GM12878 (cell line): ENCODE measurements around the gene TMEM150B. TPM values are rescaled to one million over a fixed set of nuclear protein-coding genes. Genes with fewer than 3 reads are reported as not detected.
A peak's percentile ranks its signal among the peaks of the same experiment; 100 is the strongest.

Source experiments
- ATAC-seq: fragments of 200-7000 bp; cut with Tn5 transposase; 3 replicates; pipeline ENCODE4 v1.9.1; 2020; ENCODE audit warnings: mild to moderate bottlenecking, moderate library complexity
- BruUV-seq: library from RNA; stranded (reverse); fragments of 400-500 nt; replicated peaks from 2 replicates; lab custom pipeline; 2021; lab: Mats Ljungman, UMichigan
- CTCF ChIA-PET: fragments of 300-600 bp; sonication (Branson Sonifier 250); formaldehyde crosslinking; extraction: SDS; loops from one replicate; lab custom pipeline; 2021; ENCODE audit warnings: inconsistent platforms; lab: Yijun Ruan, JAX
- POLR2A ChIA-PET: fragments of 350-600 bp; formaldehyde crosslinking; extraction: SDS; loops from one replicate; lab custom pipeline; 2021; ENCODE audit warnings: inconsistent platforms; lab: Charles Lee
- RAD21 ChIA-PET: fragments of 300-600 bp; sonication (Branson Sonifier 250); formaldehyde crosslinking; loops from one replicate; lab custom pipeline; 2023; ENCODE audit warnings: antibody characterized with exemption; ENCODE audit not compliant: unreplicated experiment; lab: Charles Lee
- SMC1A ChIA-PET: fragments of 300-600 bp; sonication (Branson Sonifier 250); formaldehyde crosslinking; loops from one replicate; lab custom pipeline; 2023; ENCODE audit not compliant: unreplicated experiment, uncharacterized antibody; lab: Charles Lee
- DNase-seq: peaks from one replicate; pipeline ENCODE4 v3.0.0-alpha.2; 2011; ENCODE audit warnings: low read depth, low spot score
- FAIRE-seq: peaks from 3 replicates; lab custom pipeline; 2011; peaks lifted over from hg19 to GRCh38; lab: Jason Lieb, UNC
- H2AFZ ChIP-seq: 2 replicates; pipeline ENCODE4 v1.6.0; 2011; ENCODE audit warnings: low read depth, low read length, control low read depth; ENCODE audit not compliant: control insufficient read depth
- H3K27ac ChIP-seq: 2 replicates; pipeline ENCODE4 v1.5.1; 2011; ENCODE audit warnings: control low read depth; ENCODE audit not compliant: control insufficient read depth, insufficient read depth
- H3K27me3 ChIP-seq, 2 experiments: replicated peaks in 1 of 2; 2 replicates each; pipeline versions ENCODE4 v1.6.0 to v1.6.1; 2011; ENCODE audit warnings: low read length in 1 of 2; ENCODE audit not compliant: control insufficient read depth in 2 of 2, insufficient read depth in 2 of 2
- H3K36me3 ChIP-seq, 2 experiments: 2 replicates each; pipeline ENCODE4 v1.5.1; 2011; ENCODE audit warnings: low read length in 1 of 2; ENCODE audit not compliant: control insufficient read depth in 2 of 2, insufficient read depth in 2 of 2
- H3K4me1 ChIP-seq: 2 replicates; pipeline ENCODE4 v1.6.1; 2011; ENCODE audit warnings: mild to moderate bottlenecking, low read length, moderate library complexity, mixed read lengths; ENCODE audit not compliant: control insufficient read depth, insufficient read depth
- H3K4me2 ChIP-seq: 2 replicates; pipeline ENCODE4 v1.6.0; 2011; ENCODE audit warnings: control low read depth; ENCODE audit not compliant: control insufficient read depth, insufficient read depth
- H3K4me3 ChIP-seq: fragments of 200-600 bp; sonication (generic); 2 replicates; pipeline ENCODE4 v1.5.1; 2016
- H3K79me2 ChIP-seq: 2 replicates; pipeline ENCODE4 v1.6.0; 2011; ENCODE audit warnings: low read length; ENCODE audit not compliant: control insufficient read depth, insufficient read depth
- H3K9ac ChIP-seq: 2 replicates; pipeline ENCODE4 v1.8.0; 2011; ENCODE audit warnings: low read length, control low read depth, mixed read lengths; ENCODE audit not compliant: control insufficient read depth, insufficient read depth
- H3K9me3 ChIP-seq: replicated peaks from 3 replicates; pipeline ENCODE4 v1.5.1; 2011; ENCODE audit warnings: mild to moderate bottlenecking, low read length; ENCODE audit not compliant: control insufficient read depth, insufficient read depth
- H4K20me1 ChIP-seq: 2 replicates; pipeline ENCODE4 v1.6.0; 2011; ENCODE audit not compliant: control insufficient read depth, insufficient read depth
- CHD1 ChIP-seq: IDR thresholded peaks from 2 replicates; pipeline ENCODE4 v1.6.1; 2012; ENCODE audit warnings: low read depth, low read length, improper control_type of control experiment
- CTCF ChIP-seq, 3 experiments: IDR thresholded peaks in 2 of 3; conservative IDR thresholded peaks in 1 of 3; 2 replicates each; pipeline ENCODE4 v1.5.1; 2011; ENCODE audit warnings: low read depth in 3 of 3, low read length in 3 of 3, mild to moderate bottlenecking in 3 of 3, control low read depth in 2 of 3, moderate library complexity in 2 of 3, inconsistent platforms in 1 of 3, mixed read lengths in 1 of 3; ENCODE audit not compliant: control insufficient read depth in 2 of 3, insufficient read depth in 1 of 3; ENCODE audit errors: extremely low read depth in 1 of 3
- HDGF ChIP-seq: fragments of 450-650 bp; IDR thresholded peaks from 2 replicates; pipeline ENCODE4 v1.6.1; 2016; ENCODE audit warnings: antibody characterized with exemption
- IKZF2 ChIP-seq, 2 experiments: fragments of 450-650 bp; IDR thresholded peaks; 2 replicates each; pipeline ENCODE4 v1.6.1; 2017; ENCODE audit warnings: mild to moderate bottlenecking in 2 of 2, moderate library complexity in 2 of 2
- NBN ChIP-seq: fragments of 450-650 bp; IDR thresholded peaks from 2 replicates; pipeline ENCODE4 v1.6.1; 2016
- WGBS: methylation state at CpG from one replicate; pipeline ENCODE4 v1.1.6; 2016; ENCODE audit warnings: low lambda C conversion rate; ENCODE audit not compliant: insufficient replicate concordance, insufficient coverage; ENCODE audit errors: missing lambda C conversion rate; 5-methylcytosine and 5-hydroxymethylcytosine counted together
- in situ Hi-C: fragments of 300-500 bp; cut with MboI; formaldehyde crosslinking; loops from 9 replicates; pipeline ENCODE4 v1.14.3; 2018; ENCODE audit warnings: mixed read lengths
- intact Hi-C: fragments of 100-400 bp; cut with micrococcal nuclease; formaldehyde crosslinking; loops from one replicate; pipeline ENCODE4 v1.14.2; 2022; ENCODE audit not compliant: unreplicated experiment
- polyA plus RNA-seq, 11 experiments: library from polyadenylated mRNA; depleted of rRNA in 4 of 11; unstranded in 6 of 11; stranded (reverse) in 5 of 11; fragments of >200 nt; fragmentation: Nextera tagmentation in 4 of 11; fragmentation: Illumina TruSeq in 1 of 11; extraction: Ambion mirVana in 4 of 11; extraction: Trizol in 1 of 11; gene quantifications; 1 replicate in 1 of 11; 2 replicates in 10 of 11; pipeline versions ENCODE4 v1.2.1 to v1.2.3, GENCODE V29; 2011 to 2016; ENCODE audit warnings: inconsistent platforms in 2 of 11, missing spikeins in 2 of 11, low read depth in 1 of 11
- total RNA-seq, 4 experiments: library from RNA; depleted of rRNA in 3 of 4; stranded (reverse); fragments of >200 nt in 3 of 4; fragmentation: Illumina TruSeq in 1 of 4; extraction: Trizol in 1 of 4; gene quantifications; 2 replicates each; pipeline versions ENCODE4 v1.2.1 to v1.2.3, GENCODE V29; 2013 to 2021

The TMEM150B gene
- total and polyA plus RNA-seq, 10 of the 15 experiments (the other 5 are each of a cell fraction or from before 2014, with no cell fraction given), result 0.09 to 0.23 (median 0.18) TPM; not detected in 6

GRCh38 chr19:55340784-55341147 lies 15.6 kb upstream of the TMEM150B start:
- TF ChIP-seq IKZF2 (IDR thresholded peaks at IDR 0.05), result peak; percentile 10 to 32; a peak in 1 of 4 replicates
- peak; percentile 21 to 27 (median 23); a peak in 4 of 6 replicates for TF ChIP-seq CTCF (IDR thresholded peaks at IDR 0.05 in 2 of 3, conservative IDR thresholded peaks at IDR 0.05 in 1 of 3; ENCODE audit: control insufficient read depth in 2 of 3, extremely low read depth in 1 of 3, insufficient read depth in 1 of 3, low read depth in 3 of 3, low read length in 3 of 3)
- TF ChIP-seq HDGF, result 0 out of 2 replicates have a peak, but pooled peaks have one; percentile 21
- TF ChIP-seq NBN, result no peak
- 0 out of 2 replicates have a peak, but pooled peaks have one; percentile 43 for TF ChIP-seq CHD1
- Histone ChIP-seq H3K4me2 (peak overlapping the region; percentile 99), H3K27ac (peak overlapping the region; percentile 51; the same call in 1 of the 2 replicates), H4K20me1 (no peaks in the 10 kb centered on the region), H3K4me1 (peaks cover 10% of the 10 kb centered on the region), H3K9ac (peak overlapping the region; percentile 93), H3K27me3 (no peaks in the 10 kb centered on the region; a peak in 1 of 4 replicates), H3K4me3 (peak overlapping the region; percentile 85), H3K9me3 (no peaks in the 10 kb centered on the region), H3K79me2 (peaks cover 7% of the 10 kb centered on the region), H3K36me3 (no peaks in the 10 kb centered on the region), H2AFZ (peak overlapping the region; percentile 10; the same call in 1 of the 2 replicates)
- FAIRE-seq (no peak), ATAC-seq (no peak), DNase-seq (no peak)
- BruUV-seq, result no TSS peak
- in situ Hi-C loops (no loop called here), intact Hi-C loops (no loop called here)
- ChIA-PET RAD21 (no interaction called here), CTCF (interaction anchor here (0.6 to 1.0 kb wide), 4 partner anchors 24 to 113 kb away, joined by 3 read pairs; partner anchors contain the start of gene TMEM238), SMC1A (no interaction called here), POLR2A (interaction anchor here (0.7 to 1.8 kb wide), 4 partner anchors 42 to 136 kb away, joined by 3 to 5 read pairs (median 4); partner anchors contain the start of genes TMEM238 and ZNF628)
- WGBS, result 2% methylated on average over 17 of the region's 24 CpGs
